GM10266 (cell line): ENCODE measurements around the gene IL18RAP.

Experiments used
- DNase-seq: peaks from one replicate; pipeline ENCODE4 v3.0.0; 2012; ENCODE audit errors: extremely low spot score
- CTCF ChIP-seq: IDR thresholded peaks from 2 replicates; pipeline ENCODE4 v1.5.1; 2012; ENCODE audit warnings: mild to moderate bottlenecking, low read depth; ENCODE audit not compliant: control insufficient read depth, insufficient read depth; ENCODE audit errors: missing control alignments

The IL18RAP gene

DNA sequence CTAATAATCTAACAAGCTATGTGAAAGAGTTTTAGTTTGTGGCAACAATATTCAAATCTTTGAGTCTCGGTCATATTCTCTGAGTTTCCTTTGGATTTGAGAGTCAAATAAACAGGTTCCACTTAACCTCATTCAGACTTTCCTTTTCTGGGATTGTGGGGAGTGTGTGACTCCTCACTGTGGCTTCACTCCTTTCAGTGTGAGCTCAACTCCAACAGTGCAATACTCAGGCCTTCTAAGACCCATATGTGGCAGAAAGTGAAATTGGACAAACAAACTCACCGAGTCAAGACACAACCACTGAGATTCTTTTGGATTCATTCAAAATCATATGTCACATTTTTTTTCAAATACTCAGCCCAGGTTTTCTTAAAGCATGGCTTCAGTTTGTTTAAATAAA is 75.5 kb downstream of the IL18RAP start:
- TF ChIP-seq CTCF: no peak
- no peak for DNase-seq

GRCh38 chr2:102499558-102499957 is 76.6 kb downstream of the IL18RAP start:
- no peak for DNase-seq
- TF ChIP-seq CTCF: no peak
